HTR-8/SVneo (cell line): ENCODE measurements around the gene B3GNT2.

Experiments
- DNase-seq: peaks from one replicate; pipeline ENCODE4 v3.0.0; 2011; ENCODE audit warnings: low spot score, mixed read lengths; ENCODE audit not compliant: insufficient read length
- FAIRE-seq: peaks from 2 replicates; lab custom pipeline; 2011; peaks lifted over from hg19 to GRCh38; lab: Jason Lieb, UNC

Gene B3GNT2

DNA sequence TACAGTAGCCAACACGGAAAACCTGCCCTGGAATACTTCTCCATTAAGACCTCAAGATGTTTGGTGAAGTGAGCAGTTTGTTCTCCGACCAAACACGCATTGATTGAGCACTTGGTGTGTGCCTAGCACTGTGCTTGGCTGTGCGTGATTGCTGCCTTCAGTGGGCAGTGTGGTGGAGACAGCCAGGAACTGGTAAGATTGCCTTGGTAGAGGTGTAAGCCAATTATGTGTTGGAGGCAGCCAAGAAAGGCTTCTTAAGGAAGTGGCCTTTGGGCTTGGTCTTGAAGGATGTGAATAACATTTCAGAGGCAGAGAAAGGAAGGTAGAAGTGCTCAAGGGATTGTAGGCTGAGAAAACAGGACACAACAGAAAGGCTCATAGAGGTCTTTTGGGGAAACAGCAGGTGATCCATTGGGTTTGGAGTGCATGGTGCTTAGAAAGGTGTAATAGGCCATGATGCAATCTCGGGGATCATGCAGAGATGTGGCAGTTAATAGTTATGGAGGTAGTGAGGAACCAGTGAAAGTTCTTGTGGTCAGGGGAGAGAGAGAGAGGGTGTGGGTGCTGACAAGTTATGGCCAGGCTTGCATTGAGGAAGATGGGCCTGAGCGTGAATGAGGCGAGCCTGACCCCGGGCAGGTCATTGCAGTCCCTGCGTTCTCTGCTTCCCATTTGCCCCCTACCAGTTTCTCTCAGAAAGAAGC is 6.3 kb downstream of the B3GNT2 start:
- no peak for DNase-seq
- no peak for FAIRE-seq

DNA sequence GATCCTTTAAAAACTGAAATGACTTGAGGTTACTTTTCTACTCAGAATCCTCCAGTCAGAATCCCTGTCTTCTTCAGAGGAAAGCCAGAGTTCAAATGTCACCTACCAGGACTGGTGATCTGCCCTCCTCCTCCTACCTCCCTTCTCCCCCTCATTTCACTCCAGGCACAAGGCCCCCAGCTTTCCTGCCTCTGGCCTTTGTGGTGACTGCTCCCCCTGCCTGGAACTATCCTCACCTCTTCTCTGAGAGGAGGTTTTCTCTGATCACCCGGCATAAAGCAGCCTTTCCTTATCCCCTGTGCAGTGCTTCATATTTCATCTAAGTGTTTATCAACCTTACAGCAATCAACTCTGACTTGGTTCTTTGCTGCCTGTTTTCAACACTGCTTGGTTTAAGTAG is 6.8 kb downstream of the B3GNT2 start:
- DNase-seq (no peak), FAIRE-seq (no peak)

DNA sequence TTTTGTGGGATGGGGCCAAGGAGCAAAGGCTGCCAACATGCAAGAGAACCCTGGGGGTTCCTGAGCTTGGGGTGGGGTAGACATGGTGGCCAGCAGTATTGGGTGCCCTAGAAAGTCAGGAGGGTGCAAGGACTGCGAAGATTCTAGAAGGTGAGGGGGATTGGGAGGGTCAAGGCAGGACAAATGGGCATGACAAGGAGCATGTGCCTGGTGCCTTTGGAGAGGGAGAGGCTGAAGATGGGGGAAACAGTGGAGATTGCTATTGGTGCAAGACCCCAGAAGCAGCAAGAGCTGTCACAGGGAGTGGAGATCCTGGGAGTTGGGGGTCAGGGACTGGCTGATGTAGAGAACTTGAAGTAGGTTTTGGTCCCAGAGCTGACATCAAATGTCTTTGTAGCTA is 7.5 kb downstream of the B3GNT2 start:
- DNase-seq (no peak), FAIRE-seq (no peak)

DNA sequence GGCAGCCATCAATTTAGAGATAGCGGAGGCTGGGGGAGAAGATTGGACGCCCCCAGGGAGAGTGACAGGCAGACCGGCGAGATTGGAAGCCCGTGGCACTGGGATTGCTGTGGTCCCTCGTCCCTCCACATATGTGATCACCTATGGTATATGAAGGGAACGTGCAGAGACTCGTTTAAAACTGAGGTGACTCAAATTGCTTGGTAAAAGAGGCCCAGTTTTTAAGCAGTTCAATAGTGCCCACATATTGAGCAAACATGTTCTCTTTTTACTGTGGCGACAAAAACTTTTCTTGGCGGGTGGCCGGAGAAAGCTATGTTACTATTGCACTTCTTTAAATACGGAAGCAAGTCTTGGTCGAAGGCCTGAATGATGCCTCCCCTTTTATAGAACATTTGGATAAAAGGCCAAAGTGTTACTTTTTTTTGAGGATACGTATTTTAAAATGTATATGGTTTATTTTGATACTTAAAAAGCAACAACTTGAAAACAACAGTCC is 9.1 kb downstream of the B3GNT2 start:
- no peak for DNase-seq
- no peak for FAIRE-seq

DNA sequence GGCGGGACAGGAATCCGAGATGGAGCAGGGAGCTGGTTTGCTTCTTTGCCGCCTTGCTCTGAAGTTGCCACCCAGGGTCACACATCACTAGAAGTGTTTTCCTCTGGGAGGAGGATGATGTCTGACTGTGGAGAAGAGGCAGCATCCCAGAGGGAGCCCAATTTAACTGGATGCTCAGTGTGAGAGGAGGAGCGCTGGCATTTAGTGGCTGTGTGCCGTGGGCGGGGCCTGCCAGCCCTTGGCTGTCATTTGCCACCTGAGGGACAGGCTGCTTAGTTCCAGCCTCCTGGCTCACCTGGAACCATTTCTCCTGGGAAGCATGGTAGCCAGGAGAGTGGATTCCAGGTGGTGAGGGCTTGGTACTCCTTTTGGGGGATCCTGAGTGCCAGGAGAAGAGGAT is 9.6 kb downstream of the B3GNT2 start:
- FAIRE-seq (no peak), DNase-seq (no peak)

DNA sequence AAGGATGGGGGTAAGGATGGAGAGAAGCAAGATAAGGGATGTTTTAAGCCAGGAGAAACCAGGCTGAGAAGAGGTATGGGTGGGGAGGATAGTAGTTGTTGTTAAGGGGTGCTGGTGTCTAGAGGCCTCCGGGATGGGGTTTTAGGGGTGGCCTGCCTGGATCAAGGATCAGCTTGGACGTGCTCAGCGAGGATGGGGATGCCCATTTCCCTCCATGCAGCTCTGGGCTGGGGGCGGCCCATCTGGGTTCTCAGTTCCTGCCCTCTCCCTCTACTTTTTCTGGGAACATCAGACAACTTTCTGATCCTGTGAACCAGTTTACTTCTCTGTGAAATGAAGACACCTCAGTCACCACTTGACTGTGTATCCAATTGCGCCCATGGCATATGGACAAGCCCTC is 10.1 kb downstream of the B3GNT2 start:
- no peak for DNase-seq

DNA sequence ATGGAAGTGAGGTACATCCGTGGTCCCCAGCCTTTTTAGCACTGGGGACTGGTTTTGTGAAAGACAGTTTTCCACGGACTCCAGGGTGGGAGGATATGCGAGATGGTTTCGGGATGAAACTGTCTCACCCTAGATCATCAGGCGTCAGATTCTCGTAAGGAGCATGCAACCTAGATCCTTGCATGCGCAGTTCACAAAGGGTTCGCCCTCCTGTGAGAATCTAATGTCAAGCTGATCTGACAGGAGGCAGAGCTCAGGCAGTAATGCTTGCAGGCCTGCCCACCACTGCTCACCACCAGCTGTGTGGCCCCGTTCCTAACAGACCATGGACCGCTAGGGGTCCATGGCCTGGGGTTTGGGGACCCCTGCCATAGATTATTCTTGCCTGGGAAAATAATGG is 11.6 kb downstream of the B3GNT2 start:
- DNase-seq: no peak
- no peak for FAIRE-seq

More for the DNA sequence above, 10.1 kb downstream of the B3GNT2 start:
- no peak for FAIRE-seq

DNA sequence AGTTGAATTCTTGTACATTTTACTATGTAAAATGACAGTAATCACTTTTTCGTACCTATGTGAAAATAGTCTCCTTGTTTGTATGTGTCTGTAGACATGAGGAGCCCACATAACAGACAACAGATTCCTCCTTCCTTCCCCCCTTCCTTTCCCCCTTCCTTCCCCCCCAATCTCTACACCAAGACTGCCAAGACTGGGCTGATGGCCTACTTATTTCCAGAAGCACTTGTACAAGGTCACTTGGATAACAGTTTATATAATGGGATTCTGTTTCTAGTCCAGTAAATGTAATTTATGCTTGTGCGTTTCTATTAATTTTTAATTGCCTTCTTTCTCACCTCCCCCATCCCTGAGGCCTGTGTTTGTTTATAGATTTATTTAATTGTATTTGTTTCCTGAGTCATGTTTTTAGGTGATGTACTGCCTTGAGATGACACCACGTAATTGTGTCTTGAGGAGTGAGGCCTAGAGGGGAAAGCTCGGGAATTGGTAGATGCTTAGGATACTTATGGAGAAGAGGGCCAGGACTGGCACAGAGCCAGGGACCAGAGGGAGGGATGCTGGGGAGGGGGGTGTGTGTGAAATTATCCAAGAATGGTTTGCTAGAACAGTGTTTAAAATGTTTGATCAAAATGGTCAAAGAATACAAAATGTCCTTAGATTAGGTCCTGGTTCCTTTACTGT is 12.3 kb downstream of the B3GNT2 start:
- DNase-seq (no peak), FAIRE-seq (no peak)

DNA sequence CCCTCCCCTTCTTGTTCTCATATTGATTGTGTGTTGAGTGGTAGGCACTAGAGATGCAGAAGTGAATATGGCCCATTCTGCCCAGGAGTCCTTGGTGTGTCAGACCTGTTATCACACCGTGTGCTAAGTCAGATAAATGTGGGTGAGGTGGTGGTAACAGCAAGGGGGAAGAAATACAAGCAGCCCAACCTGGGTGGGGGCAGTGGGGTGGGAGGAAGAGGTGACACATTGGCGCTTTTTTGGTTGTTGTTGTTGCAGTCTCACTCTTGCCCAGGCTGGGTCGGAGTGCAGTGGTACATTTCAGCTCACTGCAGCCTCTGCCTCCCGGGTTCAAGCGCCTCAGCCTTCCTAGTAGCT is 12.8 kb downstream of the B3GNT2 start:
- no peak for FAIRE-seq
- DNase-seq: no peak

DNA sequence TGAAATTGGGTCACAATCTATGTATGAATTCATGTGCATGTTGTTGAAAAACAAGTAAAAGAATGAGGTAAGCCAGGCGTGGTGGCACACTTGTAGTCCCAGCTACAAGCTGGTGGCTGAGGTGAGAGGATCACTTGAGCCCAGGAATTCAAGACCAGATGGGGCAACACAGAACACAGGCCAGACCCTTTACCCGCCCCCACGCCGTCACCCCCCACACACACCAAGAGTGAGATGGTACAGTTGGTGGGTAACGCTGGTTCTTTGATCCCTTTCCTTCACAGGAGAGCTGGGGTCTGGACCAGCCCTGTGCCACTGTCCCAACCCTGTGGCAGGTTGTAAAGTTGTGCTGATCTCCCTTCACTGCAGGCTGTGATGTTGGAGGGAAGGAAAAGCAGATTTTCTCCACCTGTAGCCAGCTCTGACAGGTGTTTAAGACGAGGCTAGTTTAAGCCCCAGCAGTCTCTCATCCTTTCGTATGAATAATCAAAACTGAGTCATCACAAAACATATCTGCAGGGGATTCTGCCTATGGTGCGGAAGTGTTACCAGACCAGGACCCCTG is 13.6 kb downstream of the B3GNT2 start:
- DNase-seq (no peak), FAIRE-seq (no peak)

DNA sequence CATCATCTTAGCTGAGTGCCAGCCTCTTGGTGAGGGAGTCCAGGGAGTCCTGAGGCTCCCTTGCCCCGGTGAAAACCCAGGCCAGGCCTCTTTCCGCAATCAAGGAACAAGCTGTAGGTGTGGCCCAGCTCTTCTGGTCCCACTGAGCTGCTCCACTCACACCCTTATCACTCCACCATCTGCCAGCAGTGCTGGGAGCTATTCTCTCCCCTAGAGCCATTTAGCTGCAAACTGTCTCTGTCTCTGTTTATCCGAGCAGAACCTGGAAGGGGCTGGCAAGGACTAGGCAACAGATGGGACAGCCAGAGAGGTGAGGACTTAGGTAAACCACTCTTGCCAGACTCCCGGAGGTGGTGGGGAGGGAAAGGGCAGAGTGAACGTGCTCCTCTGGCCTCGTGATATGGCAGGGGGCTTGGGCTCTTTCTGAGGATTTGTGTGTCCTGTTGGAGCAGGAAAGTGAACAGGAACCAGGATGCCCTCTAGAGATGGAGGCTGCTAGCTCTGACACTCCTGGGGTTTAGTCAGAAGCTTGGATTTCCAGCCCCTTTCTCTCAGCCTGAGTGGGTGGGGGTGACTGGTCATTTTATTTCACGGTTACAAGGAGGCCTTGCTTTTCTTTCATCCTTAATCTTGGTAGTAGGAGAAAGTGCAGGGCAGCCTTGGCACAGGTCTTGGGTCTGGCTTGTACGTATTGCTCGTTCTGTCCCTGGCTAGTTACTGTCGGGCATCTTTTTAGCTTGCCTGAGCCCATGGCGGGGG is 19.6 kb downstream of the B3GNT2 start:
- FAIRE-seq (no peak), DNase-seq (no peak)

DNA sequence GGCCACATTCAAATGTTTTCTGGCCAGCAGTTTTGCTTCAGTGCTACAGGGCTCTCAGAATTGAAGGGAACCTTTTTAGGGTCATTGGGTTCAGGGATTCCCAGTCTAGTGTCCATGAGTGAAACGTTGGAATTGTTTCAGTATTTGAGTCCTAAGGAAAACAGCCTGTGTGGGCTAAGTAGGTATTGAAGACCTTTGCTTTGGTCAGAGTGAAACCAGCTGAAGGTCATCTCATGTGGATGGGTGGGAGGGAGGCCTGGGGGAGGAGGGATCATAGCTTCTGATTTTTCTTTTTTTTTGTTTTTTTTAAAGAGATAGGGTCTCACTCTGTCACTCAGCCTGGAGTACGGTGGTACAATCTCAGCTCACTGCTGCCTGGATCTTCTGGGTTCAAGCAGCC is 20.2 kb downstream of the B3GNT2 start:
- DNase-seq: no peak

DNA sequence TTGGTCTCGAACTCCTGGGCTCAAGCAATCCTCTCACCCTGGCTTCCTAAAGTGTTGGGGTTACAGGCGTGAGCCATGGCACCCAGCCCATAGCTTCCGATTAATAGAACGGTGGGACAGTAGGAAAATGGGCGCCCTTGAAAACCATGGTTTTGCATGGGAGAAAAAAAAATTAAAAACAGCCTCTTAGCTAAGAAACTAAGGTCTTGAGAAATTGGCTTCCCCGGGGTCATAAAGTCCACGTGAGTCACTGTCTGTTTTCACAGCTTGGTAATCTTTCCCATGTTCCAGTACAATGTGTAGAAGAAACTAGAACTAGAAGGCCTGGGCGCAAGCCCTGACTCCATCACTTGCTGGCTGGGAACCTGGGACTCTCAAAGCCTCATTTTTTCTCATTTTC is 20.7 kb downstream of the B3GNT2 start:
- no peak for FAIRE-seq
- peak; percentile 49 for DNase-seq

More for the DNA sequence above, 20.2 kb downstream of the B3GNT2 start:
- FAIRE-seq: no peak

DNA sequence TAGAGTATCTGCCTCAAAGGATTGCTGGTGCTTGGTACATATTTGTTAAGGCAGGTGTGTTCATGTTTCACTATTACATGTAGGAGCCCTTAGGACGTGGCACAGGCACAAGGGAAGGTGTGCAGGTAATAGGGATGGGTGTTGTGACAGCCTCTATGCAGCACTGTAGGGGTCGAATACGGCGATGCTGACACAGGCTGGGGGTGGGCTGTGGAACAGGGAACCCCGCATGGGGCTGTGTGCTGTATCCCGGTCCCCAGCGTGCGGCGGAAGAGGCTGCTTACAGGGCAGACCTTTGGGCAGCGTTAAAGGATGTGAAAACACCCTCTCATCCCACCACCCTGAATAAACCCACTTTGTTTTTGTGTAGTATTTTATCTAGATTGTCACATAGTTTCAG is 21.5 kb downstream of the B3GNT2 start:
- no peak for FAIRE-seq
- DNase-seq: no peak

DNA sequence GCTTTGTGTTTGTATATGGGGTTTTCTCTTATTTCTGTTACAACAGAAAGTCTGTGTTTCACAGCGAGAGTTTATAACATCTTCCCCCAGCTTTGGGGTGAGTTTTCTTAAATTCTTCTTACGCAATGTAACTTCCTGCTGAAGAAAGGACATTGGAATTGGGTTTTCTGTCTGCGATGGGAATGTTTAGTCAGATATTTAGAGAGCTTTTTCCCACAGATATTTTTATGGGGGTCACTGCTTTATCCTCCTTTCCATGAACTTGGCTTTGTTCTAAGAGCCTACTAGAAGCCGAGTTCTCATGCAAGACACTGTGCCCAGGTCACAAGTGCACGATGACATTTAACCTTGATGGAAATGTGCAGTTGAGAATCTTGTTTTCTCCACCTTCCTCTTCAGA is 22.1 kb downstream of the B3GNT2 start:
- no peak for FAIRE-seq

DNA sequence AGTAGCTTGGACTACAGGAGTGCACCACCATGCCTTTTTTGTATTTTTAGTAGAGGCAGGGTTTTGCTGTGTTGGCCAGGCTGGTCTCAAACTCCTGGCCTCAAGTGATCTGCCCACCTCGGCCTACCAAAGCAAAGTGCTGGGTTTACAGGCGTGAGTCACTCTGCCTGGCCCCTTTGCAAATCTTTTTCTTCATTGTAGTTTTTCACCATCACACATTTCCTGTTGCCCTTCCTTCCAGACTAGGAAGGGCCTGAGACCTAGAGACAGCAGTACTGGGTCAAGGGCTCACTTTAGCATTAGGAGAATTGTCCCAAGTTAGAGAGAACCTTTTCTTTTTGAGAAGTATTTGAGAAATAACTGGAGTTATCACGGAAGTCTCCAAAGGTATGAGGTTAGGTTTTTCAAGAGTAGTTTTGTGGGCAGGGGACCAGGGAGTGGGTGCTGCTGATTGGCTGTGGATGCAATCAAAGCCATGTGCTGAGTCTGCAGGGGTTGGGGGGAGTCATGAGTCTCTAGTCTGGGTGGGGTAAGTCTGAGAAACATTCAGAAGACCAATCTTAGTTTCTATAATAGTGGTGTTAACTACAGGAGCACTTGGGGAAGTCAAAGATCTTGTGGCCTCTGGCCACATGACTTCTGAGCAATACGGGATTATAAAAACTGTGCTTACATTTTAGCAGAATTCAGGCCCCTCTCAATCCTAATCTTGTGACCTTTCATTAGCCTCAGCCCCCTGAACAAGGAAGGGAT is 23.7 kb downstream of the B3GNT2 start:
- DNase-seq (no peak), FAIRE-seq (no peak)

More for the DNA sequence above, 22.1 kb downstream of the B3GNT2 start:
- peak; percentile 34 for DNase-seq

DNA sequence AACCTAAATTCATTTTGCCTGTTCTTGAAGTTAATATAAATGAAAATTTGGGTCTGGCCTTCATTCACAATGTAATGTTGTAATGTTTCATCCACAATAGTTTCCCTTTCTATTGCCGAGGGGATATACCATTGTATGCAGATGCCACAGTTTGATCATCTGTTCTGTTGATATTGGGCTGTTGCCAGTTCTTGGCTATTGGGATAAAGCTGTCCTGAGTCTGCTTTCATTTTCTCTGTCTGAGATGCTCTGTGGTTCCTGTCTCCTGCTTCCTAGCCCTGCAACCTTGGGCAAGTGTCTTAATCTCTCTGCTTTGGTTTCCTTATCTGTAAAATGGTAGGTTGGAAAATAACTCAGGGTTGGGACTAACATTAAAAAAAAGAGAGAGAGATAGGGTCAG is 25.2 kb downstream of the B3GNT2 start:
- DNase-seq (no peak), FAIRE-seq (no peak)

DNA sequence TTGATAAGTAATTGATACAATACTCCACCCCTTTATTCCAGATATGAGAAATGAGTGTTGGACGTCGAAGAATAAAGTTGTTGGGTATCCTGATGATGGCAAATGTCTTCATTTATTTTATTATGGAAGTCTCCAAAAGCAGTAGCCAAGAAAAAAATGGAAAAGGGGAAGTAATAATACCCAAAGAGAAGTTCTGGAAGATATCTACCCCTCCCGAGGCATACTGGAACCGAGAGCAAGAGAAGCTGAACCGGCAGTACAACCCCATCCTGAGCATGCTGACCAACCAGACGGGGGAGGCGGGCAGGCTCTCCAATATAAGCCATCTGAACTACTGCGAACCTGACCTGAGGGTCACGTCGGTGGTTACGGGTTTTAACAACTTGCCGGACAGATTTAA is 26.3 kb downstream of the B3GNT2 start:
- no peak for FAIRE-seq
- DNase-seq: no peak

DNA sequence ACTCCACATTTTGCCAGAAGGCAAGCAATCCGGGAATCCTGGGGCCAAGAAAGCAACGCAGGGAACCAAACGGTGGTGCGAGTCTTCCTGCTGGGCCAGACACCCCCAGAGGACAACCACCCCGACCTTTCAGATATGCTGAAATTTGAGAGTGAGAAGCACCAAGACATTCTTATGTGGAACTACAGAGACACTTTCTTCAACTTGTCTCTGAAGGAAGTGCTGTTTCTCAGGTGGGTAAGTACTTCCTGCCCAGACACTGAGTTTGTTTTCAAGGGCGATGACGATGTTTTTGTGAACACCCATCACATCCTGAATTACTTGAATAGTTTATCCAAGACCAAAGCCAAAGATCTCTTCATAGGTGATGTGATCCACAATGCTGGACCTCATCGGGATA is 26.8 kb downstream of the B3GNT2 start:
- DNase-seq (no peak), FAIRE-seq (no peak)

DNA sequence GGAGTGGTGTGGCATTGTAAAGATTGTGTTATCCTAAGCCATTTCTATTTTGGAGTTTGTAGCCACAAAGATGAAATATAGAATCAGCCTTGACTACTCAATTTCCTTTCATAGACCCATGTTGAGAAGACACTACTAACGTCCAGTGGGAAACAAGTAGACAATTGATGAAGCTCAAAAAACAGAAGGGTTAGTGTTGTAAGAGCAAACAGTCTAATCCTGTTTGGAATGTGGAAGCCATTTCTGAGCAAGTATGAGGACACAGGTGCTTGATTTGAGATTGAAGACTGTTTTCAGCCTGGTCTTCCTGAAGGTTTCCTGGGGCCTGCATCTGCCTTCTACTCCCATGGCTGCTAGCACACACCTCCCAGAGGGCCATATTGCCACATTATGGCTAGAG is 29.1 kb downstream of the B3GNT2 start:
- no peak for FAIRE-seq
- DNase-seq: no peak
